ENCODE measurements around the gene DGKQ. TPM values are rescaled to one million over a fixed set of nuclear protein-coding genes. Genes with fewer than 3 reads are reported as not detected.

Gene DGKQ
- total RNA-seq, 1 donor from 2014 or later: 19.8 TPM

- no peak for DNase-seq (ENCODE audit: extremely low read depth, low read depth, low spot score)
Measured at GRCh38 chr4:963276-964225, 9.8 kb downstream of the DGKQ start.

GRCh38 chr4:962231-963208 is 10.8 kb downstream of the DGKQ start:
- no peak for DNase-seq (ENCODE audit: extremely low read depth, low read depth, low spot score)

GRCh38 chr4:961351-962230 is 11.8 kb downstream of the DGKQ start:
- DNase-seq (ENCODE audit: extremely low read depth, low read depth, low spot score): no peak

GRCh38 chr4:960636-961350 is 12.6 kb downstream of the DGKQ start:
- DNase-seq (ENCODE audit: extremely low read depth, low read depth, low spot score): no peak

- DNase-seq (ENCODE audit: extremely low read depth, low read depth, low spot score): no peak
Measured at GRCh38 chr4:960140-960635, 13.2 kb downstream of the DGKQ start.

- DNase-seq (ENCODE audit: extremely low read depth, low read depth, low spot score): no peak
Measured at GRCh38 chr4:959338-960139, 13.8 kb downstream of the DGKQ start.

- DNase-seq (ENCODE audit: extremely low read depth, low read depth, low spot score): no peak
Measured at GRCh38 chr4:958696-959337, 14.6 kb downstream of the DGKQ start.

- DNase-seq (ENCODE audit: extremely low read depth, low read depth, low spot score): no peak
Measured at GRCh38 chr4:958314-958665, 15.1 kb downstream of the DGKQ start.

GRCh38 chr4:957581-958313 is 15.6 kb downstream of the DGKQ start:
- DNase-seq (ENCODE audit: extremely low read depth, low read depth, low spot score): no peak

- no peak for DNase-seq (ENCODE audit: extremely low read depth, low read depth, low spot score)
Measured at GRCh38 chr4:957231-957580, 16.2 kb downstream of the DGKQ start.

- no peak for DNase-seq (ENCODE audit: extremely low read depth, low read depth, low spot score)
Measured at GRCh38 chr4:956531-957230, 16.7 kb downstream of the DGKQ start.

- no peak for DNase-seq (ENCODE audit: extremely low read depth, low read depth, low spot score)
Measured at GRCh38 chr4:955931-956381, 17.4 kb downstream of the DGKQ start.

GRCh38 chr4:955161-955921 is 18.0 kb downstream of the DGKQ start:
- no peak for DNase-seq (ENCODE audit: extremely low read depth, low read depth, low spot score)

- no peak for DNase-seq (ENCODE audit: extremely low read depth, low read depth, low spot score)
Measured at GRCh38 chr4:954211-955020, 19.0 kb downstream of the DGKQ start.

- no peak for DNase-seq (ENCODE audit: extremely low read depth, low read depth, low spot score)
Measured at GRCh38 chr4:953574-953915, 19.8 kb downstream of the DGKQ start.

All from glomerular endothelial cell (primary cell).